Measurements from ENCODE around the gene MAPK8IP3.
"Not testable (repeated sequence)": the region's sequence is repeated elsewhere in the genome, so short reads cannot be mapped to it uniquely, and the experiment has no call there.

MAPK8IP3 gene

DNA sequence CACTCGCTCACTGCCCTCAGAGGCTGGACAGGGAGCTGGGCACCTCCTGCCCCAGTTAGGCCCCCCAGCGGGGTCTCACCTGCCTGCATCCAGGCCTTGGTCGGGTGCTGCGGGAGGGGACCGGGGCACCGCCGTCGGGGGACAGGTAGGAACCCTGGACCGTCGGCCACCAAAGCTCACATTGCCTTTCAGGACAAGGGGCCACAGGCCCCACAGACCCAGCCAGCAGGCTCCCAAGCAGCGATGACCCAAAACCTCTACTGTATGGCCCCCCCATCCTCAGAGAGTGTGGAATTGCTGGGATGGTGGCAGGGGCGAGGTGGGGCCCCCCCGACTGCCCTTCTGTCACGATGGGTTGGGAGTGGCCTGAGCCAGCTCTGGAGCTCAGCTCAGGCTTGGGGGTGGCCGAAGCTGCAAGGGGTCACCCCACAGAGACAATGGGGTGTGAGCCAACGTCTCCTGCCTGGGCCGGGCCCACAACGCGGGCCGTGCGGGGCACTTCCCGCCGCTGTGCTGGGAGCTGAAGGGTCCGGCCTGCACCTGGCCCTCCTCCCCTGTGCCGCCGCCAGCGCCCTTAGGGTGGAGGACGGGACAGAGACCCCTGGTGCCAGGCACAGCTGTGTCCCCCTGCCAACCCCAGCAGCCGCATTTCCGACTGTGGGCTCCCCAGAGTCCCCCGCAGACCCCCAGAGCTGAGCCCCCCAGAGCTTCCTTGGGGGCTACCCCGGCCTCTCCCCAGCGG lies 87.0 kb downstream of the MAPK8IP3 start:
- no peak for DNase-seq (ENCODE audit: low read depth)
- peak overlapping the region; percentile 14 for H3K4me3 ChIP-seq (ENCODE audit: low read length)
- no peak for TF ChIP-seq CTCF (conservative IDR thresholded peaks at IDR 0.05; ENCODE audit: low read depth, low read length)

DNA sequence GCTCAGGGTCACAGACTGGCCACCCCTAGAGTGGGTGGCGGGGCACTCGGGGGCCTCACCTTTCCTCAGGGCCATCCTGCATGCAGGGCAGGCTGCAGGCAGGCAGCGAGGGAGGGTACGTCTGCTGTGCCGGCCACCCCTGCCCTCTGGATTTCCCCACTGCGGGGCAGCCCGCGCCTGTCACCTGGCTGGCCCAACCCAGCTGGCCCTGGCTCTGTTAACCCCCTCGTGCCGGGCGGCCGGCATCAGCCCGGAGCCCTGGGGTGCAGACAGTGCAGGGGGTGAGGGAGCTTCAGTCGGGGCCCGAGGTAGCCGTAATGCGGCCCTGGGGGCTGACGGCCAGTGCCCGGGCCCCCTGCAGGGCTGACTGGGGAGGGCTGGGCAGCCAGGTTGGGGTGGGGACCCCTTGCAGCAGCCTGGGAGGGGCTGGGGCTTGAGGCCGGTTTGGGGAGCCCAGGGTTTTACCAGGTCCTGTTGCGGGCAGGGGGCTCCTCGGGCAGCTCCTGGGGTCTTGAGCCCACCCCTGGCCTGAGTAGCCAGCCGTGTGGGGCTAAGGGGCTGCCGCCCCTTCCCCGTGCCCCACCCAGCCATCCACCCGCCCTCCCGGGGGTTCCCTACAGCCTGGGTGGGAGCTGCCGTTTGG lies 87.7 kb downstream of the MAPK8IP3 start, which contains the start of gene IGFALS:
TSS of gene IGFALS (minus strand) at position 128 of the 643 bp plus-strand sequence. CDS start at position 75, 53 bp downstream.
- TF ChIP-seq CTCF (conservative IDR thresholded peaks at IDR 0.05; ENCODE audit: low read depth, low read length), result no peak
- DNase-seq (ENCODE audit: low read depth), result no peak
- peak within 1 kb of the TSS; percentile 20 for H3K4me3 ChIP-seq (ENCODE audit: low read length)

GRCh38 chr16:1794221-1794871 lies 88.4 kb downstream of the MAPK8IP3 start:
- H3K4me3 ChIP-seq (ENCODE audit: low read length), result peak overlapping the region; percentile 20
- no peak for DNase-seq (ENCODE audit: low read depth)
- no peak for TF ChIP-seq CTCF (conservative IDR thresholded peaks at IDR 0.05; ENCODE audit: low read depth, low read length)

DNA sequence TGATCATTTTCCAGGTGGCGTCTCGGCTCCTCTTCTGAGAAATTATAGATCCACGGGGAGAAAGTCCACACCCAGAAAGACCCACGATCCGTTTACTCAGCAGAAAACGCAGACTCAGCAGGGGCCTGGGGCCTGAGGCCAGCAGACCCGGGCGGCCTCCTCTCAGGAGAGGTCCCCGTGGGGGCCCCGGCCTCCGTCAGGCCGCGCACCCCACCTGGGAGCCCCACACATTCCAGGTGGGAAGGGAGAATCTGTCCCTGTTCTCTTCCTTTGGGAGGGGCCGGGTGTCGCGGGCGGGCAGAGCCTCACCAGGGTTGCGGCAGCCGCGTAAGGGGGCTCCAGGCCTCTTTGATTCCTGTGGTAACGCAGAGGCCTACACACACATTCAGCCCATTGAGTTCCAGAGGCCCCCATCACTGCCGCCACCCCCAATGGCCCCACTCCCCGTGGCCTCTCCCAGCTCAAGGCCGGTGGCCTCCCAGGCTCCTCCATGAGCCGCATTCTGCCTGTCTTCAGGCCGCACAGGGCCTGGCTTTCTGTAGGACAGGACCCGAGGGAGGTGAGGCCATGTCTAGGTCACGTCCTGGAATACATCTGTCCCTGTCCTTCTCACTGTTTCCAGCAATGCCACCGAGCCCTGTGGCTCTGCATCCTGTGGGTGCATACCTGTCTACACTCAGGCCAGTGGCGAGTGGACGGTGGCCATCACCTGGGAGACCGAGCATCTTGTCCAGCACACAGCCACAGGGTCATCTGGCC lies 89.1 kb downstream of the MAPK8IP3 start:
- no peak for TF ChIP-seq CTCF (conservative IDR thresholded peaks at IDR 0.05; ENCODE audit: low read depth, low read length)
- H3K4me3 ChIP-seq (ENCODE audit: low read length), result no peak overlapping the region
- DNase-seq (ENCODE audit: low read depth), result no peak

GRCh38 chr16:1799263-1799662 lies 93.3 kb downstream of the MAPK8IP3 start:
- not testable (repeated sequence) for DNase-seq (ENCODE audit: low read depth); H3K4me3 ChIP-seq (ENCODE audit: low read length)

DNA sequence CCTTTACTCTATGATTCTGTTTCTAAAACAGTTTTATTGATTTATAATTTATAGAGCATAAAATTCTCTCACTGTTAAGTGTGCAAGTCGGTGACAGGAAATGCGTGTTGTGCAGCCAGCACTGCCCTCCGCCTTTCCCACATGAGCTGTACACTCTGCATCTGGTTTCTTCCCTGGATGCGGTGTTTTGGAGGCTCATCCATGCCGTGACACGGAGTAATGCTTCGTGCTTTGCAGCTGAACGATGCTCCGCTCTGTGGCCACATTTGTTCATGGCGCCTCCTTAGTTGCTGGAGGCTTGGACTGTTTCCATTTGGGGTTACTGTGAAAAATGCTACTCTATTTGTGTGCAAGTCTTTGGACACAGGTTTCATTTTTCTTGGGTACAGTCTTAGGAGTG lies 94.7 kb downstream of the MAPK8IP3 start:
- no peak for DNase-seq (ENCODE audit: low read depth)
- no peak for TF ChIP-seq CTCF (conservative IDR thresholded peaks at IDR 0.05; ENCODE audit: low read depth, low read length)
- no peak overlapping the region for H3K4me3 ChIP-seq (ENCODE audit: low read length)

DNA sequence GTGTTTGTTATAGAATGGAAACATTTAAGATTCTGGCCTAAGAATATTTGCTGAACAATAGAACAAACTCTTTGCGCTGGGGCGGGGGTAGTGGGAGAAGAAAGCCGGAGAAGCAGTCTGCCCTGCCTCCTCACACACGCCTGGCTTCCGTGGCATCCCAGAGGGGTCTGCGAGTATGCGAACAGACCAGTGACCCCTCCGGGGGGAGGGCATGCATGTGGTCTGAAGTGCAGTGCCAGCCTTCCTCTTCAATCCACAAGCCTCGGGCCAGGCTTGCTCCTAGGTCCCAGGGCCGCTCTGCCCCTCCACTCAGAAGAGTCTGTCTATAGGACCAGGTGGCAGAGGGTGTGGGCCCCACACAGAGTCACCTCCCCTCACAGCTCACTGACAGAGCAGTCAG lies 101.6 kb downstream of the MAPK8IP3 start:
- TF ChIP-seq CTCF (conservative IDR thresholded peaks at IDR 0.05; ENCODE audit: low read depth, low read length), result no peak
- H3K4me3 ChIP-seq (ENCODE audit: low read length), result no peak overlapping the region
- DNase-seq (ENCODE audit: low read depth), result no peak

Data from retinal pigment epithelial cell (primary cell).